Peyer's patch (tissue), 4 donors: ENCODE data around the gene NCK2.

Experiments
- POLR2A ChIP-seq, 2 donors: fragments of 450-650 bp; IDR thresholded peaks; one replicate each; pipeline ENCODE4 v1.5.1; 2017; ENCODE audit warnings: antibody characterized with exemption in 2 of 2, mild to moderate bottlenecking in 2 of 2, moderate library complexity in 2 of 2
- TF ChIP-seq, protein P1 (sequence below), 6 experiments: fragments of 450-650 bp in 4 of 6; fragments of 200-600 bp in 2 of 6; sonication (generic) in 1 of 6; IDR thresholded peaks; one replicate each; pipeline ENCODE4 v1.5.1; 2017 to 2019; ENCODE audit warnings: antibody characterized with exemption in 6 of 6, mild to moderate bottlenecking in 3 of 6, moderate library complexity in 1 of 6

DNA sequence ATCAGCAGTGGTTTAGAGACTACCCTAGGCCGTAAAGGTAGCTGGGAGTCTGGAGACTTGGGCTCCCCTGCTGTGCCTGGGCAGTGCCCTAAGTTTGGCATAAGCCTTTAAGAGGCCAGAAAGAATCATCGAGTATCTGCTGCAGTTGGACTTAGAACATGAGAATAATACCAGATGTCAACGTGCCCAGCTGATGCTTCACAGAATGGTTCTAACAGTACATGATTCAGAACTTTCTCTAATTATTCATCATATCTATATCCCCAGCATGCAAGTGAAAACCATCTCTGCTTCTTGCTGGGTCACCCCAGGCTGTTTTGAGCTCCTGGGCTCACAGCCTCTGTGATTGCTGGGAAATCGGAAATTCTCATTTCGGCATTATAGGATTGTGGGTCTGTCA is 118.1 kb downstream of the NCK2 start:
- TF ChIP-seq, protein P1, sequence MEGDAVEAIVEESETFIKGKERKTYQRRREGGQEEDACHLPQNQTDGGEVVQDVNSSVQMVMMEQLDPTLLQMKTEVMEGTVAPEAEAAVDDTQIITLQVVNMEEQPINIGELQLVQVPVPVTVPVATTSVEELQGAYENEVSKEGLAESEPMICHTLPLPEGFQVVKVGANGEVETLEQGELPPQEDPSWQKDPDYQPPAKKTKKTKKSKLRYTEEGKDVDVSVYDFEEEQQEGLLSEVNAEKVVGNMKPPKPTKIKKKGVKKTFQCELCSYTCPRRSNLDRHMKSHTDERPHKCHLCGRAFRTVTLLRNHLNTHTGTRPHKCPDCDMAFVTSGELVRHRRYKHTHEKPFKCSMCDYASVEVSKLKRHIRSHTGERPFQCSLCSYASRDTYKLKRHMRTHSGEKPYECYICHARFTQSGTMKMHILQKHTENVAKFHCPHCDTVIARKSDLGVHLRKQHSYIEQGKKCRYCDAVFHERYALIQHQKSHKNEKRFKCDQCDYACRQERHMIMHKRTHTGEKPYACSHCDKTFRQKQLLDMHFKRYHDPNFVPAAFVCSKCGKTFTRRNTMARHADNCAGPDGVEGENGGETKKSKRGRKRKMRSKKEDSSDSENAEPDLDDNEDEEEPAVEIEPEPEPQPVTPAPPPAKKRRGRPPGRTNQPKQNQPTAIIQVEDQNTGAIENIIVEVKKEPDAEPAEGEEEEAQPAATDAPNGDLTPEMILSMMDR (IDR thresholded peaks at IDR 0.05), result no peak
- no peak for TF ChIP-seq POLR2A (IDR thresholded peaks at IDR 0.05)
